ENCODE results near the gene PRKN.

DNA sequence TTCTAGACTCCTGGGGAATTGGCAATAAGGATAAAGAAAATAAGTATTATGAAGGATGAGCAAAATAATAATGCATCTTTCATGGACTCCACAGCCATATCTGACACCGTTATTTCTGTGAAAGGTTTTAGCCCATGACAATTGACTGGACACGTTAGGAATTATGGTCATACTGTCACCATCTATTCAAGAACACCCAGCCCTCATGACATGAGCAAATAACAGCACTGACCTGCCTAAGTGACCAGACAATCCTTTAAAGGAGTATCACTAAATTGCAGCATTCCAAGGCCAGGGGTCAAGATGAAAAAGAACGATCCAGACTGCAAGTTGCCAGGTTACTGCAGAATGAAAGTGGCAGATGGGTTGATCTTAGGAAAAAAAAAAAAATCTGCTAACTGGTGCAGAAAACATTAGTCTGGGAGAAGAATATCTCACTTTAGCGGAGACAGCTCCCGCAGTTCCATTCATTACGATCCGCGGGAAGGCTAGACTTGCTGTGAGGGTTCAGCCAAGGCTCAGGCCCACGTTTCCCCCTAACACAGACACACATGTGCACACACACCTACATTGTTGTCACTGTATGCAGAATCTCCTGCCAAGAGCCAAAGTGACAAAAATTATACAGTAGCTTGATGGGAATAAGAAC is 1216.0 kb downstream of the PRKN start:
- TF ChIP-seq, protein P1, sequence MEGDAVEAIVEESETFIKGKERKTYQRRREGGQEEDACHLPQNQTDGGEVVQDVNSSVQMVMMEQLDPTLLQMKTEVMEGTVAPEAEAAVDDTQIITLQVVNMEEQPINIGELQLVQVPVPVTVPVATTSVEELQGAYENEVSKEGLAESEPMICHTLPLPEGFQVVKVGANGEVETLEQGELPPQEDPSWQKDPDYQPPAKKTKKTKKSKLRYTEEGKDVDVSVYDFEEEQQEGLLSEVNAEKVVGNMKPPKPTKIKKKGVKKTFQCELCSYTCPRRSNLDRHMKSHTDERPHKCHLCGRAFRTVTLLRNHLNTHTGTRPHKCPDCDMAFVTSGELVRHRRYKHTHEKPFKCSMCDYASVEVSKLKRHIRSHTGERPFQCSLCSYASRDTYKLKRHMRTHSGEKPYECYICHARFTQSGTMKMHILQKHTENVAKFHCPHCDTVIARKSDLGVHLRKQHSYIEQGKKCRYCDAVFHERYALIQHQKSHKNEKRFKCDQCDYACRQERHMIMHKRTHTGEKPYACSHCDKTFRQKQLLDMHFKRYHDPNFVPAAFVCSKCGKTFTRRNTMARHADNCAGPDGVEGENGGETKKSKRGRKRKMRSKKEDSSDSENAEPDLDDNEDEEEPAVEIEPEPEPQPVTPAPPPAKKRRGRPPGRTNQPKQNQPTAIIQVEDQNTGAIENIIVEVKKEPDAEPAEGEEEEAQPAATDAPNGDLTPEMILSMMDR (IDR thresholded peaks at IDR 0.05; ENCODE audit: insufficient read depth, low read length) = no peak
- TF ChIP-seq REST (IDR thresholded peaks at IDR 0.05; ENCODE audit: insufficient replicate concordance, low read depth) (no peak), POLR2AphosphoS5 (IDR thresholded peaks at IDR 0.05; ENCODE audit: low read depth) (no peak)
